Mesothelial cell of epicardium (in vitro differentiated cells): ENCODE data around the gene NEK8. TPM values are rescaled to one million over a fixed set of nuclear protein-coding genes. Genes with fewer than 3 reads are reported as not detected.
A peak's percentile ranks its signal among the peaks of the same experiment; 100 is the strongest.

Source experiments
- DNase-seq, 2 experiments: peaks; one replicate each; pipeline ENCODE4 v3.0.0; 2021; ENCODE audit warnings: low spot score in 2 of 2; ENCODE audit not compliant: unreplicated experiment in 2 of 2
- H3K27ac Mint-ChIP-seq: 2 replicates; pipeline ENCODE4 v1.8.0; 2021; ENCODE audit warnings: mixed read lengths
- H3K27me3 Mint-ChIP-seq: 2 replicates; pipeline ENCODE4 v1.8.0; 2021; ENCODE audit warnings: low read depth, mixed read lengths
- H3K36me3 Mint-ChIP-seq: 2 replicates; pipeline ENCODE4 v1.8.0; 2021; ENCODE audit warnings: mixed read lengths
- H3K4me1 Mint-ChIP-seq: 2 replicates; pipeline ENCODE4 v1.8.0; 2021; ENCODE audit warnings: mixed read lengths
- H3K4me3 Mint-ChIP-seq: 2 replicates; pipeline ENCODE4 v1.8.0; 2021; ENCODE audit warnings: mild to moderate bottlenecking, moderate library complexity, mixed read lengths
- H3K9me3 Mint-ChIP-seq: 2 replicates; pipeline ENCODE4 v1.8.0; 2021; ENCODE audit warnings: mixed read lengths
- total RNA-seq: library from RNA; stranded (reverse); gene quantifications from 3 replicates; pipeline ENCODE4 v1.2.1, GENCODE V29; 2021
- TF ChIP-seq, protein P1 (sequence below): fragments of 200-600 bp; sonication (generic); IDR thresholded peaks from one replicate; pipeline ENCODE4 v1.5.0; 2021; ENCODE audit warnings: antibody characterized with exemption; ENCODE audit not compliant: unreplicated experiment

NEK8 gene
- total RNA-seq, 1 donor from 2014 or later, result 7.6 TPM

- H3K4me1 Mint-ChIP-seq, result no peaks in the 10 kb centered on the region
- no peaks in the 10 kb centered on the region for H3K27me3 Mint-ChIP-seq
- DNase-seq, result no peak
- H3K36me3 Mint-ChIP-seq, result peaks cover 41% of the 10 kb centered on the region
- H3K27ac Mint-ChIP-seq, result no peak overlapping the region
- no peaks in the 10 kb centered on the region for H3K9me3 Mint-ChIP-seq
- H3K4me3 Mint-ChIP-seq, result no peak overlapping the region
- TF ChIP-seq, protein P1, sequence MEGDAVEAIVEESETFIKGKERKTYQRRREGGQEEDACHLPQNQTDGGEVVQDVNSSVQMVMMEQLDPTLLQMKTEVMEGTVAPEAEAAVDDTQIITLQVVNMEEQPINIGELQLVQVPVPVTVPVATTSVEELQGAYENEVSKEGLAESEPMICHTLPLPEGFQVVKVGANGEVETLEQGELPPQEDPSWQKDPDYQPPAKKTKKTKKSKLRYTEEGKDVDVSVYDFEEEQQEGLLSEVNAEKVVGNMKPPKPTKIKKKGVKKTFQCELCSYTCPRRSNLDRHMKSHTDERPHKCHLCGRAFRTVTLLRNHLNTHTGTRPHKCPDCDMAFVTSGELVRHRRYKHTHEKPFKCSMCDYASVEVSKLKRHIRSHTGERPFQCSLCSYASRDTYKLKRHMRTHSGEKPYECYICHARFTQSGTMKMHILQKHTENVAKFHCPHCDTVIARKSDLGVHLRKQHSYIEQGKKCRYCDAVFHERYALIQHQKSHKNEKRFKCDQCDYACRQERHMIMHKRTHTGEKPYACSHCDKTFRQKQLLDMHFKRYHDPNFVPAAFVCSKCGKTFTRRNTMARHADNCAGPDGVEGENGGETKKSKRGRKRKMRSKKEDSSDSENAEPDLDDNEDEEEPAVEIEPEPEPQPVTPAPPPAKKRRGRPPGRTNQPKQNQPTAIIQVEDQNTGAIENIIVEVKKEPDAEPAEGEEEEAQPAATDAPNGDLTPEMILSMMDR, result no peak
These were observed 27.6 kb upstream of the NEK8 start for GRCh38 chr17:28700830-28701492.

GRCh38 chr17:28702026-28702751, 26.4 kb upstream of the NEK8 start:
- Mint-ChIP-seq H3K36me3 (peaks cover 36% of the 10 kb centered on the region), H3K9me3 (no peaks in the 10 kb centered on the region), H3K4me1 (no peaks in the 10 kb centered on the region), H3K4me3 (no peak overlapping the region), H3K27me3 (no peaks in the 10 kb centered on the region), H3K27ac (no peak overlapping the region)
- DNase-seq, result no peak
- TF ChIP-seq, protein P1, result no peak

DNA sequence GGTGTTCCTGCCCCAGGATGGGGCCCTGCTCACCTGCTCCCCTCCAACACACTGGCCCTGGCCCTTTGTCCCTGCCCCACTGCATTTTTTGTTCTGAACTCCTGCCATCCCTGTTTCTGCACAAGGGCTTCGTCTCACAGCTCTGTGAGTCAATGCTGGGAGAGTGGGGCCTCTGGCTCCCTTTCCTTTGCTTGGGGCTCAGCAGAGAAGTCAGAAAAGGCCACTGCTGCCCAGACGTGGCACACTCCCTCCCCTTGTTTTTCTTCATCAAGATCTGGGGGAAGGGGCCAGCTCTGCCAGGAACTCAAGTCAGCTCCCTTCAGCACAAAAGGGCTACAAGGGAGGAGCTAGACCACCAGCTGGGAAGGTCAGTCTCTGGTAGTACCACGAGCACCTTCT, 25.8 kb upstream of the NEK8 start:
- H3K36me3 Mint-ChIP-seq, result peaks cover 31% of the 10 kb centered on the region
- no peaks in the 10 kb centered on the region for H3K4me1 Mint-ChIP-seq
- no peaks in the 10 kb centered on the region for H3K9me3 Mint-ChIP-seq
- H3K4me3 Mint-ChIP-seq, result no peak overlapping the region
- no peaks in the 10 kb centered on the region for H3K27me3 Mint-ChIP-seq
- TF ChIP-seq, protein P1, result no peak
- no peak for DNase-seq
- H3K27ac Mint-ChIP-seq, result no peak overlapping the region

- Mint-ChIP-seq H3K36me3 (peaks cover 26% of the 10 kb centered on the region), H3K4me1 (no peaks in the 10 kb centered on the region), H3K27me3 (no peaks in the 10 kb centered on the region), H3K4me3 (no peak overlapping the region), H3K9me3 (no peaks in the 10 kb centered on the region), H3K27ac (peak overlapping the region; percentile 5)
- TF ChIP-seq, protein P1, result no peak
- DNase-seq, result no peak
These were observed 24.9 kb upstream of the NEK8 start for GRCh38 chr17:28703552-28704218.

DNA sequence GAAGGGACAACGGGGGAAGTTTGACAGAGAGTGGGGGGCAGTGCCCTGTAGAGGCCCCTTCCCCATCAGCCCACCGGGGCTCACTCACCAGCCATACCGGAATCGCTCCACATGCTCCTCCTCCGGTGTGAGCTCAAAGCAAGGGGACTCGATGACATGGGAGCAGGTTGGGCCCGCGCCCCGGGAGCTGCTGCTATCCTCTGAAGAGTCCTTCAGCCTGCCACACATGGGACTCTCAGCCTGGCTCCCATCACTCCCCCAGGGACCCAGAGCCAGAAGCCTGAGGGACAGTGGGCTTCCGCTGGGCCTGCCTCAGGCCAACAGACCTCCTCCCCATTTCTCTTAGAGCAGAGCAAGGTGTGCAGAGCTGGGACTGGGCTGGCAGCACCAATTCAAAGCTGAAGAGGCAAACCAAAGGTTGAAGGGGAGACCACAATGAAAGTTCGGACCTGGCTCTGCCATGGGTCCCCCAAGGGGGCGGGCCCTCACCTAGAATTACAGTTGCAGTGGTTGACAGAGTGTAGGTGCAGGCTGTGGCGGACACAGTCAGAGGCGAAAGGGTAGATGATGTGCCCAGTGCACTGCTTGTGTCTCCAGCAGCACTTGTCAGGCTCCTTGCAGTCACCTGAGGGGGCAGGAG, 24.2 kb upstream of the NEK8 start:
- H3K27me3 Mint-ChIP-seq, result no peaks in the 10 kb centered on the region

More for the DNA sequence above, 24.2 kb upstream of the NEK8 start:
- TF ChIP-seq, protein P1, result no peak
- Mint-ChIP-seq H3K36me3 (peaks cover 26% of the 10 kb centered on the region), H3K4me3 (no peak overlapping the region), H3K9me3 (no peaks in the 10 kb centered on the region), H3K27ac (no peak overlapping the region), H3K4me1 (no peaks in the 10 kb centered on the region)
- DNase-seq, result no peak
